Measurements from ENCODE around the gene RRP36.

Gene RRP36

GRCh38 chr6:43009124-43009523 is 12.3 kb upstream of the RRP36 start:
- DNase-seq = no peak

DNA sequence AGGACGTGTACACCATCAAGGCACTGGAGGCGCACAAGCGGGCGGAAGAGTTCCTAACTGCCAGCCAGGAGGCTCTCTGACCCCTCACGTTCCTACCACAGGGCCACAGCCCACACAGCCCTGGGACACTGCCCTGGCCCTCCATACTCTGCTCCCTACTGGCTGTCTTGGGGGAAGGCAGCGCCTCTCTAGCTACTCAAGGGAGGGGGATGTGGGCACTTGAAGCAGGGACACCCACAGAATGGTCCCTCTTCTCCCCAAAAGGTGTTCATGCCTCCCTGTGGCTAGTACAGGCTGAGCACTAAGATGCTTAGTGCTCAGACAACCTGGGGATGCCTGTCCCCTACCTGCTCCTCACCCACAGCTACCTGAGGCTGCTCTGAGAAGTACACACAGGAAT is 10.2 kb upstream of the RRP36 start:
- no peak for DNase-seq

DNA sequence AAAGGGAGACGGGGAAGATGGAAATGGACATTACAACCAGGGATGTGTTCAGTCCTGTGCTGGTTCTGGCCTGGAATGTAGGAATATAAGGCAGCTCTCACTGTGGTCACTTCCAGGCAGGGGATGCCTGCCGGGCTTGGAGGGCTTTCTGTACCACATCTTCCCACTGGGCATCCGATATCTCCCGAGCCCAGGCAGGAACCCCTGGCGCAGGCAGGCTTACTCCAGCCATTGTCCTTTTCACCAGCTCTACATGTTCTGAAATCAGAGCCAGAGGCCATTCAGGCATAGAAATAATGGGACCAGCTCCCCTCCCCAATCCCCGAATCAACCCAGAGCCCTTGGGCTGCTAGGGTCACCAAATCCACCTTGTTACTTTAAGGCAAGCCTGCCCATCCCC is 9.1 kb upstream of the RRP36 start:
- DNase-seq = no peak

- peak; percentile 36 for DNase-seq
Measured at GRCh38 chr6:43013097-43013842, 8.2 kb upstream of the RRP36 start.

GRCh38 chr6:43013843-43014433 is 7.5 kb upstream of the RRP36 start, which contains the start of the genes KLHDC3 and MEA1:
KLHDC3 (plus strand) TSS chr6:43014249; CDS start chr6:43017193, 2,944 bp downstream.
MEA1 (minus strand) TSS chr6:43013946; CDS start chr6:43013813, 133 bp downstream.
- DNase-seq = peak; percentile 100

GRCh38 chr6:43014434-43014909 is 7.0 kb upstream of the RRP36 start:
- DNase-seq = no peak

GRCh38 chr6:43016176-43016942 is 5.1 kb upstream of the RRP36 start:
- DNase-seq = no peak

GRCh38 chr6:43016943-43017334 is 4.5 kb upstream of the RRP36 start:
- DNase-seq = no peak

- no peak for DNase-seq
Measured at GRCh38 chr6:43019152-43019551, 2.3 kb upstream of the RRP36 start.

DNA sequence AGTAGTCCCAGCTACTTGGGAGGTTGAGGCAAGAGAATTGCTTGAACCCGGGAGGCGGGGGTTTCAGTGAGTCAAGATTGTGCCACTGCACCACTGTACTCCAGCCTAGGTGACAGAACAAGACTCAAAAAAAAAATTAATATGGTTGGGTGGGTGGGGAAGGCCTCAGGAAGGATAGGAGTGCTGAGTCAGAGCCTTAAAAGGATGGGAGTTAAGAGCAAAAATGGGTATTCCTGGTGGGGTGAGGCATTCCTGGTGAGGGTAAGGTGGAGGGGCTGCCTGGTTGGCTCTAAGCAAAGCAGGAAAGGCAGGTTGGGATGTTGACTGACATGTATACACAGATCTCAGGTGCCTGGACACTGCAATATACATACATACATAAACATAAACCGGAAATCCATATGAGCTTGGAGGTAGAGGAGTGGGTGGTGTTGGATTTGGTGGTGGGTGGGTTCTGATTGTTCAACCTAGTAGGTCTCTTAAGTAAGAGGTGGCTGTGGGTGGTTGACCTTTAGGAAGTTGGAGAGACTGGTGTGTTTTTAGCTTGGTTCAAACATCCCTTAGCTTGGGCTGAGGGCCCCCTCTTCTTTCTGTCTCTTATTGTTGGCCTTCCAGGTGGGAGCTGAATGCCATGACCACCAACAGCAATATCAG is 1.2 kb upstream of the RRP36 start:
- DNase-seq = no peak

DNA sequence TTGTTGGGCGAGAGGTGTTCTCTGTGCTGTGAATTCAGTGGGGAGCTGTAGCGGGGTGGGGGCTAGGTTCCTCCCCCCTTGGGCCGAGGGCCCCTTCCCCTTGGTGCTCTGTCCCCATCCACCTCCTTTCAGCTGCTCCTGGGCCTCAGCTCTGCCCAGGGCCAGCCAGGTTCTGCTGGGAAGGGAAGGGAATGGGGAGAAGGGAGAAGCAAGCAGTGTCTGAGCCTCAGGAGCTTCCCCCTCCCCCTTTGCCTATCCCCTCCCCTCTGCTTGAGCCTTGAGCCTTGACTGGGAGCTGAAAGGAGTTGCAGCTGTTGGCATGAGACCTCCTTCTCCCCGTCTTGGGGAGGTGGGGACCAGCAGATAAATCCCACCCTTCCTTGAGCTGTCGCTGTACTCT is 576 bp upstream of the RRP36 start:
- no peak for DNase-seq

GRCh38 chr6:43024436-43024835 is 3.0 kb downstream of the RRP36 start:
- DNase-seq = no peak

DNA sequence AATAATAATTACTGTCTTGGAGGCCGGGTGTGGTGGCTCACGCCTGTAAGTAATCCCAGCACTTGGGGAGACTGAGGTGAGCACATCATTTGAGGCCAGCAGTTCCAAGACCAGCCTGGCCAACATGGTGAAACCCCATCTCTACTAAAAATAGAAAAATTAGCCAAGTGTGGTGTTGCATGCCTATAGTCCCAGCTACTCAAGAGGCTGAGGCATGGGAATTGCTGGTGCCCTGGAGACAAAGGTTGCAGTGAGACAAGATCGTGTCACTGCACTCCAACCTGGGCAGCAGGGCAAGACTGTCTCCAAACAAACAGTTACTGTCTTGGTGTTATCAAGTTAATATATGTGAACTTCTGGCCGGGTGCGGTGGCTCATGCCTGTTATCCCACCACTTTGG is 4.9 kb downstream of the RRP36 start:
- no peak for DNase-seq

- no peak for DNase-seq
Measured at GRCh38 chr6:43029120-43029519, 7.7 kb downstream of the RRP36 start.

- no peak for DNase-seq
Measured at GRCh38 chr6:43032326-43032725, 10.9 kb downstream of the RRP36 start.

GRCh38 chr6:43033496-43034189 is 12.2 kb downstream of the RRP36 start:
- no peak for DNase-seq

DNA sequence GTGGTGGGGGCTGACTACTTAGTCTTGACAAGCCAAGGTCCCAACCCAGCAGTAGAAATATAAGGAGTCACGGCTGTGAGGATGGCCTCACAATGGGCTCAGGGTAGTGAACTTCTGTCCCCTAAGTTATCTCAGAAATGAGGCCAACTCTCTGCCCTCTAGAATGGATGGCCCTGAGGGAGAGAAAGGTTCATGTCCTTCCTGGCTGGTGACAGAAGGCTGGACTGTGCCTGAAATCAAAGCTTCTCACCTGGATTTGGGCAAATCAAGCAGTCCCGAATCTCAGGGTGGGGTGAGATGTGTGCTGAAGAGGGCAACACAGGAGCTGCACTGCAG is 12.7 kb downstream of the RRP36 start:
- DNase-seq = no peak

- DNase-seq = no peak
Measured at GRCh38 chr6:43035495-43036194, 14.2 kb downstream of the RRP36 start.

DNA sequence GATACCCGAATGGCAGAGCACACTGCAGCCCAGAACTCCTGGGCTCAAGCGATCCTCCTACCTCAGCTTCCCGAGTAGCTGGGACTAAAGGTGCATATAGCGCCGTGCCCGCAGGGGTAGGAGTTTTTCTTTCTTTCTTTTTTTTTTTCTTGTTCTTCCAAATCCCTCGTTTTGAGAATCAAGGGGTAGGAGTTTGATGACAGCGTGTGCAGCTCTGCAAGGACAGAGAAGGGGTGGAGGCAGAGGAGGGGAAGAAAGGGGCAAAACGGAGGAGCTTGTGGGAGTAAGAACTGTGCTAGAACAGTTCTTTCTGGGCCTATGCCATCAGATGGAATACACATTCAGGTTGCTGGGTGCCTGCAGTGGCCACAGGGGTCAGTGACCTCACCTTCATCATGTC is 15.3 kb downstream of the RRP36 start:
- no peak for DNase-seq

DNA sequence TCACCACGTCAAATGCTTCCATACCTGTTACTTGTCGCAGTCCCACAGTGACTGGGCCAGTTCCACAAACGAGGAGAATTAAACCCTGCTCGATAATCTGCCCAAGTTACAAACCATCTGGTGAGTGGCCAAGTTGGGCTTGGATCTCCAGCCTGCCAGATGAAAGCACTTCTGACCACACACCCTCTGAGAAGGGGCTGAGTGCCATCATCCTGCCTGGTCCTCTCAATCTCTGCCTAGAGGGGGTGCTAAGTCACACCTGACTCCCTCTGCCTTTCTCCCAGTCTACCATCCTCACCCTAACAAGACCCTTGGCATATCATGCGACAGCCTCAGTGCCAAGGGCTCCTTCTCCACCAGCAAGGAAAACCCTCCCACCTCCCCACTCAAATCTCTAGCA is 15.8 kb downstream of the RRP36 start:
- no peak for DNase-seq

DNA sequence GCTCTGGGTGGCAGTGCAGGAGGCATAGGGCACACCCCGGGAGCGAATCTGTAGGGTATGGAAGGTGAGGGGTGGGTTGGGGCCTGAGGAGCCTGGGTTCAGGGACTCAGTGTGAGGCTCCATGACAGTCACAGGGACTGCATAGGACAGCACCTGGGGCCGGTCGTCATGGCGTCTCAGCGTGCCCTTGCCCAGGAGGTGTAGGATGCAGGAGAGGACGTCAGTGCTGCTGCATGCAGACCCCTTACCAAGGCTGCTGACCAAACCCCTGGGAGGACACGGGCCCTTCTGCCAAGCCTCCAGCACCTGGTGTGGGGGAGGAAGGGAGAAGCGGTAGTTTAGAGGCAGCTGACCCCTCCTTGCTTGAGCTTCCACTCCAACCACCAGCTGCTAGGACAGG is 16.3 kb downstream of the RRP36 start:
- DNase-seq = no peak

DNA sequence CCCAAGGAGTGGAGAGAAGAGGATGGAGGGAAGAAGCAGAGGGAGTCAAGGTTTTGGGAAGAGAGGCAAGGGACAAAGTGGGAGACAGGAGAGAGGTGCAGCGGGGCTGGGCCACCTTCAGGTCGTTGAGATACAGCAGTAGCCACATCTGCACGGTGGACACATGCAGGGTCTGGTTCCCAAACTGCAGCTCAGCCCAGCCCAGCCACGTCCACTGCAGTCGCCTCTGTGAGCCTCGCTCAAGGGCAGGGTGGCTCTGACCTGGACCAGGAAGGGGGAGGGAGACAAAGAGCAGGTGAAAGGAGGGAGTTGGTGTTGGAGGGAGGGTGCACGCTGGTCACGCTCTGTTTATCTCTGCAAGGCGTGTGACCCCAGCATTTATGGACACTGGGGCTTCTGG is 17.3 kb downstream of the RRP36 start:
- no peak for DNase-seq

Measured in amniotic stem cell (primary cell).